HCT116 (cell line): Measurements from ENCODE around the gene GLOD4. TPM values are rescaled to one million over a fixed set of nuclear protein-coding genes. Genes with fewer than 3 reads are reported as not detected.
A peak's percentile ranks its signal among the peaks of the same experiment; 100 is the strongest.

Source experiments
- ATAC-seq: fragments of 200-7000 bp; cut with Tn5 transposase; 2 replicates; pipeline ENCODE4 v1.9.1; 2020; ENCODE audit warnings: mild to moderate bottlenecking, moderate library complexity
- BruUV-seq: library from RNA; stranded (reverse); fragments of 400-500 nt; replicated peaks from 2 replicates; lab custom pipeline; 2021; lab: Mats Ljungman, UMichigan
- CTCF ChIA-PET: fragments of 300-600 bp; sonication (Branson Sonifier 250); formaldehyde crosslinking; loops from one replicate; lab custom pipeline; 2021; ENCODE audit warnings: antibody characterized with exemption; lab: Charles Lee
- POLR2A ChIA-PET: fragments of 300-600, 350-600 bp; sonication (Branson Sonifier 250); formaldehyde crosslinking; loops from one replicate; lab custom pipeline; 2021; ENCODE audit warnings: antibody characterized with exemption; lab: Charles Lee
- RAD21 ChIA-PET, 2 experiments: fragments of 300-600 bp; sonication (Branson Sonifier 250); formaldehyde crosslinking; loops; one replicate each; lab custom pipeline; 2023; ENCODE audit warnings: low total read pairs in 2 of 2; ENCODE audit not compliant: uncharacterized antibody in 2 of 2, unreplicated experiment in 2 of 2, low non-redundant PET in 1 of 2; lab: Charles Lee
- DNase-seq: peaks from one replicate; pipeline ENCODE4 v3.0.0-alpha.2; 2010; ENCODE audit warnings: low read depth, low spot score
- H2AFZ ChIP-seq: fragments of 200-600 bp; shearing (Covaris generic), sonication (generic); 2 replicates; pipeline ENCODE4 v1.6.1; 2017; ENCODE audit warnings: low read depth, mixed run types, mixed read lengths, antibody characterized with exemption, low read length; ENCODE audit not compliant: poor library complexity, severe bottlenecking
- H3K27ac ChIP-seq: 2 replicates; pipeline ENCODE4 v1.5.1; 2012; ENCODE audit warnings: low read depth, low read length
- H3K27me3 ChIP-seq: fragments of 200-600 bp; sonication (generic); 2 replicates; pipeline ENCODE4 v1.6.1; 2016; ENCODE audit warnings: mixed run types, low read length, mixed read lengths; ENCODE audit not compliant: insufficient read depth
- H3K36me3 ChIP-seq, 2 experiments: fragments of 200-500 bp in 1 of 2; fragments of 200-600 bp in 1 of 2; sonication (Bioruptor generic) in 1 of 2; sonication (generic) in 1 of 2; 2 replicates each; pipeline versions ENCODE4 v1.5.1 to v1.6.1; 2014 to 2016; ENCODE audit warnings: low read length in 2 of 2, inconsistent platforms in 1 of 2, mixed read lengths in 1 of 2, mixed run types in 1 of 2; ENCODE audit not compliant: insufficient read depth in 2 of 2, control insufficient read depth in 1 of 2
- H3K4me1 ChIP-seq, 2 experiments: fragments of 200-600 bp in 1 of 2; sonication (generic) in 1 of 2; 2 replicates each; pipeline versions ENCODE4 v1.5.1 to v1.6.1; 2012 to 2017; ENCODE audit warnings: low read length in 2 of 2, inconsistent platforms in 1 of 2, mild to moderate bottlenecking in 1 of 2, mixed read lengths in 1 of 2, mixed run types in 1 of 2, moderate library complexity in 1 of 2; ENCODE audit not compliant: insufficient read depth in 2 of 2, control insufficient read depth in 1 of 2
- H3K4me2 ChIP-seq: fragments of 200-600 bp; sonication (generic); 2 replicates; pipeline ENCODE4 v1.6.1; 2017; ENCODE audit warnings: mixed run types, low read length, mixed read lengths
- H3K4me3 ChIP-seq, 2 experiments: fragments of 200-600 bp in 1 of 2; sonication (generic) in 1 of 2; replicated peaks in 1 of 2; 2 replicates each; pipeline ENCODE4 v1.5.1; 2011 to 2016; ENCODE audit warnings: low read length in 2 of 2, control low read depth in 1 of 2, low read depth in 1 of 2, mild to moderate bottlenecking in 1 of 2, mixed read lengths in 1 of 2, mixed run types in 1 of 2
- H3K79me2 ChIP-seq: fragments of 200-600 bp; sonication (generic); 2 replicates; pipeline ENCODE4 v1.6.1; 2017; ENCODE audit warnings: mild to moderate bottlenecking, mixed run types, low read length, moderate library complexity, mixed read lengths; ENCODE audit not compliant: insufficient read depth
- H3K9ac ChIP-seq: fragments of 200-600 bp; sonication (generic); 2 replicates; pipeline ENCODE4 v1.6.1; 2016; ENCODE audit warnings: low read length, mixed read lengths
- H3K9me2 ChIP-seq: fragments of 200-600 bp; sonication (generic), shearing (Covaris generic); 2 replicates; pipeline ENCODE4 v1.6.1; 2017; ENCODE audit warnings: mixed run types, mild to moderate bottlenecking, moderate library complexity; ENCODE audit not compliant: insufficient read depth
- H3K9me3 ChIP-seq, 2 experiments: fragments of 200-500 bp in 1 of 2; fragments of 200-600 bp in 1 of 2; sonication (Bioruptor generic) in 1 of 2; sonication (generic) in 1 of 2; 2 replicates each; pipeline ENCODE4 v1.6.1; 2014 to 2017; ENCODE audit warnings: low read length in 2 of 2, mixed read lengths in 2 of 2, inconsistent platforms in 1 of 2, low read depth in 1 of 2, mild to moderate bottlenecking in 1 of 2, mixed run types in 1 of 2, moderate library complexity in 1 of 2; ENCODE audit not compliant: control insufficient read depth in 1 of 2, insufficient read depth in 1 of 2
- H4K20me1 ChIP-seq: fragments of 200-600 bp; sonication (generic), shearing (Covaris generic); 2 replicates; pipeline ENCODE4 v1.6.1; 2017; ENCODE audit warnings: mixed run types, mild to moderate bottlenecking, moderate library complexity; ENCODE audit not compliant: insufficient read depth
- CEBPB ChIP-seq: IDR thresholded peaks from 2 replicates; pipeline ENCODE4 v1.6.1; 2012; ENCODE audit warnings: low read depth
- EGR1 ChIP-seq: IDR thresholded peaks from 2 replicates; pipeline ENCODE4 v1.6.1; 2012; ENCODE audit warnings: low read depth
- ELF1 ChIP-seq: IDR thresholded peaks from 2 replicates; pipeline ENCODE4 v1.6.1; 2012; ENCODE audit warnings: low read depth, borderline replicate concordance
- POLR2AphosphoS5 ChIP-seq: IDR thresholded peaks from 2 replicates; pipeline ENCODE4 v1.6.1; 2011; ENCODE audit warnings: mild to moderate bottlenecking, low read depth, low read length, moderate library complexity
- SIN3A ChIP-seq: IDR thresholded peaks from 2 replicates; pipeline ENCODE4 v1.6.1; 2012; ENCODE audit warnings: low read depth
- SP1 ChIP-seq: IDR thresholded peaks from 2 replicates; pipeline ENCODE4 v1.6.1; 2012; ENCODE audit warnings: low read depth
- TCF7L2 ChIP-seq: IDR thresholded peaks from 2 replicates; pipeline ENCODE4 v1.7.0; 2011; ENCODE audit warnings: borderline replicate concordance, inconsistent platforms; ENCODE audit not compliant: insufficient read depth, insufficient read length; ENCODE audit errors: extremely low read depth
- ZFX ChIP-seq: fragments of 450-650 bp; IDR thresholded peaks from 2 replicates; pipeline ENCODE4 v1.6.1; 2017
- intact Hi-C: fragments of 100-400 bp; cut with micrococcal nuclease; formaldehyde crosslinking; loops from 2 replicates; pipeline ENCODE4 v1.10.0; 2022
- total RNA-seq: library from RNA; stranded (reverse); gene quantifications from one replicate; pipeline ENCODE4 v1.2.1, GENCODE V29; 2021; ENCODE audit not compliant: unreplicated experiment
- TF ChIP-seq, protein P1 (sequence below): IDR thresholded peaks from 2 replicates; pipeline ENCODE4 v1.6.1; 2011; ENCODE audit warnings: mild to moderate bottlenecking, low read length, moderate library complexity; ENCODE audit not compliant: insufficient replicate concordance; ENCODE audit errors: extremely low read depth

GLOD4 gene
- total RNA-seq, 1 experiment from 2014 or later = 80.7 TPM

DNA sequence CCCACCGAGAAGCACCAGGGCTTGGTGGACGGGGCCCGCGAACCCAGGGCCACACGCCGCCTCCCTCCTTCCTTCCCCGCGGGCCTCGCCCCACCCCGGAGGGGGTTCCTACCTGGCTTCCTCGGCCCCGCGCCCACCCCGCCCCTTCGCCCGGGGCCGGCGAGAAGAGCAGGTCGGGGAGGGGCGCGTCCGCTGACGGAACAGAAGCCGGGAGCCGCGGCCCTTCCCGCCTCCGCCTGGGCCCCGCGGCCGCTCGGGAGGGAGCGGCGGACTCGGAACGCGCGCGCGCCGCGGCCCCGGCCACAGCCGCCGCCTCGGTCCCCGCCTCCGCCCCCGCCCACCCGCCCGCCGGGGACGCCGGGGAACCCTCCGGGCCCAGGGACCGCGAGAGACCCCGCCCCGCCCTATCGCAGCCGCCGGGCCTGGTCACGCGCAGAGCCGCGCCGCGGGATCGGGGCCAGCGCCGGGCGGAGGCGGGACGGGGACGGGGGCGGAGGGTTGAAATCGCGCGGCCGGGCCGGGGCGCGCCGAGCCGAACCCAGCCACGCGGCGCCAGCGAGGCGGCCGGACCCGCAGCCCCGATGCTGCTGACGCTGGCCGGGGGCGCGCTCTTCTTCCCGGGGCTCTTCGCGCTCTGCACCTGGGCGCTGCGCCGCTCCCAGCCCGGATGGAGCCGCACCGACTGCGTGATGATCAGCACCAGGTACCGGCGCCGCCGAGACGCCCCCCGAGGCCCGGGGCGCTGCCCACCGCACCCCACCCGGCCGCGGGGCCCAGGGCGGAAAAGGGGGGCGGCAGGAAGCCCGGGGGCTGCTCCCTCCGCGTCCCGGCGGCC, 49.8 kb downstream of the GLOD4 start, which contains the start of gene TLCD3A:
TSS of gene TLCD3A (plus strand) at position 530 of the 835 bp plus-strand sequence. CDS start at position 582, 52 bp downstream.
- Histone ChIP-seq H3K4me1 (peaks cover 3 to 22% of the 10 kb centered on the region in 2 experiments; a peak in 3 of 4 replicates), H3K27ac (peak within 1 kb of the TSS; percentile 84), H3K9ac (peak within 1 kb of the TSS; percentile 87), H3K4me3 (peak within 1 kb of the TSS; percentile 75 to 76), H2AFZ (no peak within 1 kb of the TSS), H3K79me2 (peaks cover 46% of the 10 kb centered on the region), H3K36me3 (peaks cover 3 to 7% of the 10 kb centered on the region in 2 experiments; a peak in 2 of 4 replicates), H3K9me2 (no peaks in the 10 kb centered on the region), H4K20me1 (no peaks in the 10 kb centered on the region), H3K9me3 (no peaks in the 10 kb centered on the region), H3K4me2 (peak within 1 kb of the TSS; percentile 90), H3K27me3 (no peaks in the 10 kb centered on the region)
- TF ChIP-seq ZFX (peak; percentile 83), ELF1 (no peak), POLR2AphosphoS5 (peak; percentile 58), EGR1 (0 out of 2 replicates have a peak, but pooled peaks have one; percentile 50), SIN3A (0 out of 2 replicates have a peak, but pooled peaks have one; percentile 30), CEBPB (no peak), TCF7L2 (no peak), SP1 (no peak)
- TF ChIP-seq, protein P1, sequence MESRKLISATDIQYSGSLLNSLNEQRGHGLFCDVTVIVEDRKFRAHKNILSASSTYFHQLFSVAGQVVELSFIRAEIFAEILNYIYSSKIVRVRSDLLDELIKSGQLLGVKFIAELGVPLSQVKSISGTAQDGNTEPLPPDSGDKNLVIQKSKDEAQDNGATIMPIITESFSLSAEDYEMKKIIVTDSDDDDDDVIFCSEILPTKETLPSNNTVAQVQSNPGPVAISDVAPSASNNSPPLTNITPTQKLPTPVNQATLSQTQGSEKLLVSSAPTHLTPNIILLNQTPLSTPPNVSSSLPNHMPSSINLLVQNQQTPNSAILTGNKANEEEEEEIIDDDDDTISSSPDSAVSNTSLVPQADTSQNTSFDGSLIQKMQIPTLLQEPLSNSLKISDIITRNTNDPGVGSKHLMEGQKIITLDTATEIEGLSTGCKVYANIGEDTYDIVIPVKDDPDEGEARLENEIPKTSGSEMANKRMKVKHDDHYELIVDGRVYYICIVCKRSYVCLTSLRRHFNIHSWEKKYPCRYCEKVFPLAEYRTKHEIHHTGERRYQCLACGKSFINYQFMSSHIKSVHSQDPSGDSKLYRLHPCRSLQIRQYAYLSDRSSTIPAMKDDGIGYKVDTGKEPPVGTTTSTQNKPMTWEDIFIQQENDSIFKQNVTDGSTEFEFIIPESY = no peak
- ChIA-PET CTCF (interaction anchor here (1.1 kb wide), 1 partner anchor 265 kb away, joined by 4 read pairs; the partner anchor contains the start of gene TIMM22), RAD21 (no interaction called here), POLR2A (no interaction called here)
- DNase-seq (no peak), ATAC-seq (peak; percentile 85)
- BruUV-seq = no TSS peak
- intact Hi-C loops = no loop called here
